ENCODE measurements around the gene ADCY5.

DNA sequence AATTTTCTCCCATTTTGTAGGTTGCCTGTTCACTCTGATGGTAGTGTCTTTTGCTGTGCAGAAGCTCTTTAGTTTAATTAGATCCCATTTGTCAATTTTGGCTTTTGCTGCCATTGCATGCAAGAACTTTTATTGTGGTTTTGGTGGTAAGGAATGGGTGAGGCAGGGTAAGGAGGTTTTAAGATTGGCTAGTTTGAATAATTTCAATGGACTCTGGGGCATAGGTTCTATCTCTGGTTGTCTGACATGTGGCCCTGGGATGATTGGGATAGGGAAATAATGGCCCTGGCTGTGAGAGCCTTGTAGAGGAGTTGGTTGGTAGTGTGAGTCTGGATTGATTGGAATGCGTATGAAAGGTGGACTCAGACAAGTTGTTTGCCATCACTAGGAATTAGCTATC lies 209.1 kb downstream of the ADCY5 start:
- TF ChIP-seq CTCF (IDR thresholded peaks at IDR 0.05) (no peak), TCF7L2 (IDR thresholded peaks at IDR 0.05; ENCODE audit: low read depth, low read length) (no peak), REST (IDR thresholded peaks at IDR 0.05; ENCODE audit: insufficient read depth in 1 of 2, low read depth in 2 of 2, low read length in 1 of 2) (no peak), POLR2AphosphoS5 (IDR thresholded peaks at IDR 0.05; ENCODE audit: low read depth, low read length) (no peak), SIN3A (IDR thresholded peaks at IDR 0.05; ENCODE audit: borderline replicate concordance, insufficient read depth, low read depth, low read length) (no peak)

Data from Panc1 (cell line).